Measurements from ENCODE around the gene SGK2. TPM values are rescaled to one million over a fixed set of nuclear protein-coding genes. Genes with fewer than 3 reads are reported as not detected.

Gene SGK2
- polyA plus RNA-seq, 1 of the 3 experiments (the other 2 are of a cell fraction), result 0.21 TPM

- H3K4me3 ChIP-seq (ENCODE audit: low read depth in 2 of 2, low read length in 1 of 2), result no peak overlapping the region
- no peaks in the 10 kb centered on the region; a peak in 1 of 4 replicates for H3K4me1 ChIP-seq (ENCODE audit: control insufficient read depth in 1 of 2, insufficient read depth in 2 of 2, low read depth in 1 of 2, low read length in 1 of 2)
- H3K27ac ChIP-seq (ENCODE audit: low read depth in 2 of 2, low read length in 1 of 2), result no peak overlapping the region
- H3K9ac ChIP-seq, result no peak overlapping the region
- no peak overlapping the region for H2AFZ ChIP-seq (ENCODE audit: low read depth)
- peaks cover 4% of the 10 kb centered on the region for H3F3A ChIP-seq (replicated peaks; ENCODE audit: insufficient read depth)
- no peaks in the 10 kb centered on the region for H3K9me2 ChIP-seq
- no peaks in the 10 kb centered on the region for H3K9me3 ChIP-seq
- TF ChIP-seq CHD2 (IDR thresholded peaks at IDR 0.05; ENCODE audit: low read length, partially characterized antibody) (no peak), TEAD4 (IDR thresholded peaks at IDR 0.05; ENCODE audit: borderline replicate concordance, insufficient read depth) (no peak), ELF1 (IDR thresholded peaks at IDR 0.05) (no peak), ZBTB33 (IDR thresholded peaks at IDR 0.05; ENCODE audit: borderline replicate concordance, low read depth) (no peak), RXRA (IDR thresholded peaks at IDR 0.05; ENCODE audit: borderline replicate concordance, low read depth) (no peak), FOXM1 (IDR thresholded peaks at IDR 0.05; ENCODE audit: low read depth) (no peak), MXI1 (IDR thresholded peaks at IDR 0.05; ENCODE audit: low read depth, low read length) (no peak), MAX (IDR thresholded peaks at IDR 0.05; ENCODE audit: low read depth) (no peak), EZH2phosphoT487 (IDR thresholded peaks at IDR 0.05; ENCODE audit: borderline replicate concordance, low read depth) (no peak), EP300 (IDR thresholded peaks at IDR 0.05; ENCODE audit: borderline replicate concordance in 1 of 2, low read depth in 1 of 2, low read length in 1 of 2) (no peak), TAF1 (IDR thresholded peaks at IDR 0.05; ENCODE audit: borderline replicate concordance, low read depth, low read length) (no peak), USF2 (IDR thresholded peaks at IDR 0.05; ENCODE audit: borderline replicate concordance, low read depth, low read length) (no peak)
- POLR2A ChIA-PET, result interaction anchor here (0.6 kb wide), 1 partner anchor 168 kb away, joined by 3 read pairs; no protein-coding TSS in a partner anchor
- no peaks in the 10 kb centered on the region for H3K27me3 ChIP-seq (ENCODE audit: insufficient read depth)
- 66% methylated on average over 4 of the region's 4 CpGs for WGBS (ENCODE audit: low lambda C conversion rate)
- DNase-seq, result no peak
- no peaks in the 10 kb centered on the region for H4K20me1 ChIP-seq (ENCODE audit: insufficient read depth)
- peaks cover 0 to 3% of the 10 kb centered on the region in 2 experiments for H3K36me3 ChIP-seq (replicated peaks in 1 of 2; ENCODE audit: control insufficient read depth in 1 of 2, insufficient read depth in 2 of 2, low read length in 1 of 2)
- CTCF ChIA-PET, result interaction anchor here (0.6 to 2.0 kb wide), 3 partner anchors 12 to 641 kb away, joined by 3 to 5 read pairs (median 4); no protein-coding TSS in a partner anchor
- no peaks in the 10 kb centered on the region for H3K79me2 ChIP-seq (ENCODE audit: insufficient read depth)
- no peak overlapping the region for H3K4me2 ChIP-seq
These were observed 16.2 kb upstream of the SGK2 start for GRCh38 chr20:43542674-43543073.

GRCh38 chr20:43543138-43543537, 15.7 kb upstream of the SGK2 start:
- ChIA-PET POLR2A (interaction anchor here (0.6 kb wide), 1 partner anchor 168 kb away, joined by 3 read pairs; no protein-coding TSS in a partner anchor), CTCF (interaction anchor here (0.7 kb wide), 1 partner anchor 12 kb away, joined by 4 read pairs; no protein-coding TSS in a partner anchor)
- no peak overlapping the region for H3K27ac ChIP-seq (ENCODE audit: low read depth in 2 of 2, low read length in 1 of 2)
- no peaks in the 10 kb centered on the region; a peak in 1 of 4 replicates for H3K4me1 ChIP-seq (ENCODE audit: control insufficient read depth in 1 of 2, insufficient read depth in 2 of 2, low read depth in 1 of 2, low read length in 1 of 2)
- no peak overlapping the region for H3K4me2 ChIP-seq
- no peaks in the 10 kb centered on the region for H3K27me3 ChIP-seq (ENCODE audit: insufficient read depth)
- no peak overlapping the region for H2AFZ ChIP-seq (ENCODE audit: low read depth)
- DNase-seq, result no peak
- no peak overlapping the region for H3K4me3 ChIP-seq (ENCODE audit: low read depth in 2 of 2, low read length in 1 of 2)
- no peaks in the 10 kb centered on the region for H3K9me2 ChIP-seq
- WGBS (ENCODE audit: low lambda C conversion rate), result 72% methylated on average over 5 of the region's 5 CpGs
- H3F3A ChIP-seq (replicated peaks; ENCODE audit: insufficient read depth), result peaks cover 4% of the 10 kb centered on the region
- no peaks in the 10 kb centered on the region for H3K9me3 ChIP-seq
- H3K9ac ChIP-seq, result no peak overlapping the region
- H3K79me2 ChIP-seq (ENCODE audit: insufficient read depth), result no peaks in the 10 kb centered on the region
- H3K36me3 ChIP-seq (replicated peaks in 1 of 2; ENCODE audit: control insufficient read depth in 1 of 2, insufficient read depth in 2 of 2, low read length in 1 of 2), result peaks cover 0 to 3% of the 10 kb centered on the region in 2 experiments
- H4K20me1 ChIP-seq (ENCODE audit: insufficient read depth), result no peaks in the 10 kb centered on the region
- TF ChIP-seq TEAD4 (IDR thresholded peaks at IDR 0.05; ENCODE audit: borderline replicate concordance, insufficient read depth), result no peak
- TF ChIP-seq POLR2AphosphoS5 (IDR thresholded peaks at IDR 0.05; ENCODE audit: low read depth, low read length), result no peak
- TF ChIP-seq ELF1 (IDR thresholded peaks at IDR 0.05), result no peak
- no peak for TF ChIP-seq JUND (IDR thresholded peaks at IDR 0.05)
- TF ChIP-seq USF1 (IDR thresholded peaks at IDR 0.05; ENCODE audit: borderline replicate concordance, low read depth), result no peak
- TF ChIP-seq NRF1 (IDR thresholded peaks at IDR 0.05; ENCODE audit: low read depth, low read length), result no peak
- no peak for TF ChIP-seq ZBTB33 (IDR thresholded peaks at IDR 0.05; ENCODE audit: borderline replicate concordance, low read depth)
- no peak for TF ChIP-seq SMC3 (IDR thresholded peaks at IDR 0.05; ENCODE audit: low read depth, low read length)
- TF ChIP-seq NFIC (IDR thresholded peaks at IDR 0.05; ENCODE audit: borderline replicate concordance), result no peak
- no peak for TF ChIP-seq PBX3 (IDR thresholded peaks at IDR 0.05)
- no peak for TF ChIP-seq EP300 (IDR thresholded peaks at IDR 0.05; ENCODE audit: borderline replicate concordance in 1 of 2, low read depth in 1 of 2, low read length in 1 of 2)
- TF ChIP-seq TCF12 (IDR thresholded peaks at IDR 0.05), result no peak
- TF ChIP-seq MXI1 (IDR thresholded peaks at IDR 0.05; ENCODE audit: low read depth, low read length), result no peak
